ENCODE results near the gene SNAPC4.

Gene SNAPC4

DNA sequence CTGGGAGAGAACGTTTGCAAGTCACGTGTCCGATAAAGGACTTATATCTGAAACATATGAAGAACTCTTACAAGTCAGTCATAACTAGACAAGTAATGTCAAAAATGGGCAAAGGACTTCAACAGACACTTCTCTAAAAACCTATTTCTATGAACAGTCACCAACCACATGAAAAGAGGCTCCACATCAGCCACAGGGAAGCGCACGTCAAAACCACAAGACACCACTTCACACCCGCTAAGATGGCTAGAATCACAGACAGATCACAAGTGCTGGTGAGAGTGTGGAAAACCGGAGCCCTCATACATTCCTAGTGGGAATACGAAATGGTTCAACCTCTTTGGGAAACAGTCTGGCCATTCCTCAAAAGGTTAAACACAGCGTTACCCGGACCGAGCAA is 15.0 kb downstream of the SNAPC4 start:
- no peak for DNase-seq

DNA sequence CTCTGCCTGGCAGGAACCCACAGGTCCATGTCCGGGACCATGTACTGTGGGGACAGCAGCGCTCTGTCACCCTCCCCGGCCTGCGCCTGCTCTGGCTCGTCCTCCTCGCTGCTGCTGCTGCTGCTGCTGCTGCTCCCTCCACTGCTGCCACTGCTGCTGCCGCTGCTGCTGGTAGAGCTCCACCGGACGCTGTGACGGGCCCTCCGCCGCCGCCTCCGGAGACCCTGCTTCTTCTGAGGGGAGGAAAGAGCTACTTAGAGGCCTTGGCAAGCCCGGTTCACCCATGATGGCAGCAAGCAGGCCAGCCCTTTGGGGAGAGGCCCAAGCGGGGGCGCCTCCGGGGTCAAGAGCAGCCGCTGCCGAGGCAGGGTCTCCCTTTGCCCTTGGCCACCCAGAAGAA is 16.5 kb downstream of the SNAPC4 start:
- DNase-seq: no peak

DNA sequence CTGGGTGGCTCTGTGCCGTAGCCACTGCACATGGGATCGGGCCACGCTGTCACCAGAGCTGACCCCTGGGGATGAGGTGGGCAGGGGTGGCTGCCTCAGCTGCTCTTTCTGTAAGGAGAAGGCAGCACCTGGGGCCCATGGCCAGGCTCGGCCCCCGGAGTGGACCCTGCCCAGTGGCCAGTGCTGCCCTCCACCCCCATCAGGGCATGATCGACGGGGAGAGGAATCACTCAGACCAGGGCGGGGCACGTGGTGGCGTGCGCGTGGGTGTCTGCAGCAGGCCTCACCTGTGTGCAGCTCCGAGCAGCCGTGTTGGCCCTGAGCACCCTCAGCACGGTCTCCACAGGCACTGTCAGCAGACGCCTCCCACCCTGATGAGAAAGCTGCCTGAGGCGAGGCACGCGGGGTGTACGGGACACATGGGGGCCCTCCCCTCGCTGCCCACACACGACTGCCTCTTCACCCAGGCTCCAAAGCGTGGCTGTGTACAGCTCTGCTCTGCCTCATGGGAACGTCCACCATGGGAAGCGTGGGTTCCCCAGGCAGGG is 17.9 kb downstream of the SNAPC4 start:
- DNase-seq: no peak

DNA sequence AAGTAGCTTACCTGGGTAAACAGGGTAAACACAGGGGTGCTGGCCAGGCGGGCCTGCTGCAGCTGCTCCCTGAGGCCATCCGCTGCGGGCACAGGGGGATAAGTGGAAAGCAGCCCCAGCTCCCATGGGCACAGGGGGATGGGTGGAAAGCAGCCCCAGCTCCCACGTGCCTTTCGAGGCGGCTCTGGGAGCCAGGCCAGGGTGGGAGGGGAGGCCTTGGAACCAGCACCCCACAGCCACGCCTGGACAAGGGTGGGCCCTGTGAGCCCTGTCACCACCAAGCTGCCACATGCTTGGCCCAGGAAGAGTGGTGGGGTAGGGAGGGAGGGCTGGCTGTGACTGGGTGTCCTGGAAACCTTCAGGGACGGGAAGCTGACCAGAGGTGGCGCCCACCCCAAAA is 18.7 kb downstream of the SNAPC4 start:
- DNase-seq: no peak

DNA sequence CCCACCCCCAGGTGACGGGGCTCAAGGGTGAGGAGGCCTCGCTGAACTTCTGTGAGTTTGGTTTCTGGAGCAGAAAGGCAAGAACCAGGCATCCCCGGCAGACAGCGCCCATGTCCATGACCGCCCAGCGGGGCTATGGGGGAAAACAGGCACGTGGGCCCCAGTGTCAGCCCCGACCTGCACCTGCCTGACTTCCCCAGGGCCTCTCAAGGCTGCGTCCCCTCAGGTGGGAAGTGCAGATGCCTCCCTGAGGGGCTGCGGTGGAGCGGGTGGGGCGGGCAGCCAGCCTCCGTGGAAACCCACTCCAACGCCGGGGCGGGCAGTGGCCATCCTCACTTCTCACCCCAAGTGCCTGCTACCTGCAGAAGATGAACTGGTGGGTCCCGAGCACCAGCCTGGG is 19.6 kb downstream of the SNAPC4 start:
- no peak for DNase-seq

DNA sequence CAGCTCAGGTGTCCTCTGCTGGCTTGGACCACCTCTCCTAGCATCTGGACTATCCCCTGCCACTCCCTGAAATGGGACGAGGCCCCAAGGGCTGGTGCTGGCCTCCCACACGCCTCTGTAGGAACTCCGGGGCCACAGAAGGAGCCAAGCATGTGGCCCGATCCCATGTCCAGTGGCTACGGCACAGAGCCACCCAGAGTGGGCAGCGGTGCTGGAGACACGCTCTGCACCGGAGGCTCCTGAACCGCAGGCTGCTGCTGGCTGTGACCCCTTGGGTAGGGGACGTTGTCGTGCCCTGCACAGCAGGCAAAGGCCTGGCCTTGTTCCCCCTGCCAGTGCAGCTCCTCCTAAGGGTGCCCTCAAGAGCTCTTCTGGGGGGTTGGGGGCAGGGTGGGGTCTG is 20.1 kb downstream of the SNAPC4 start:
- DNase-seq: no peak

DNA sequence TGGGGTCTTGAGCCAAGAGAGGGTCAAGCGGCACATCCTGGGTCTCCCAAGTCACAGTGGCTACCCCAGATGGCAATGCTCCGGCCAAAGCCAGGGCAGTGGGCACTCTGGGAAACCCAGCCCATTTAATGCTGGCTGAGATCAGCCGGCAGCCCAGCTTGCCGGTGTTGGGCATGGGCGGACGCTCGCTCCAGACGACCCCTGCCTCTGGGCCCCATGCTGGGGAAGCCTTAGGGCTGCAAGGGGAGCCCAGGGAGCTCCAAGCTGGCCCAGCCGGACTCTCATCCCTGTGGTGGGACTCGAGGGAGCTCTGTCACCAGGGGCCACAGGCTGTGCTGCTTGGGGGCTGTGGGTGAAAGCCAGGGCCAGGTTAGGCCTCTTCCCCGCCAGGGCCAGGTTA is 20.6 kb downstream of the SNAPC4 start:
- DNase-seq: no peak

DNA sequence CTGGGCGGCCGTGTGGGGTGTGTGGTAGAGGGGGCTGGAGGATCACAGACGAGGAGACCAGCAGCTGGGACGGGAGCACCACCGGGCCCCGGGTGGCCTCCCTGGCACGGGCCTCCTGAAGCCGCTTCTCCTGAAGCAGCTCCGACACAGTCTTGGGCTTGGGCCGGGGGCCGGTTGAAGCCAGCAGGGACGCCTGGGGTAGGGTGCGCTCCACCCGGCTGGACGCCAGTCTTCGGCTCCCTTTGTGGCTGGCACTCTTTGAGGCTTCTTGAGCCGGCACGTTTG is 21.0 kb downstream of the SNAPC4 start:
- DNase-seq: no peak

DNA sequence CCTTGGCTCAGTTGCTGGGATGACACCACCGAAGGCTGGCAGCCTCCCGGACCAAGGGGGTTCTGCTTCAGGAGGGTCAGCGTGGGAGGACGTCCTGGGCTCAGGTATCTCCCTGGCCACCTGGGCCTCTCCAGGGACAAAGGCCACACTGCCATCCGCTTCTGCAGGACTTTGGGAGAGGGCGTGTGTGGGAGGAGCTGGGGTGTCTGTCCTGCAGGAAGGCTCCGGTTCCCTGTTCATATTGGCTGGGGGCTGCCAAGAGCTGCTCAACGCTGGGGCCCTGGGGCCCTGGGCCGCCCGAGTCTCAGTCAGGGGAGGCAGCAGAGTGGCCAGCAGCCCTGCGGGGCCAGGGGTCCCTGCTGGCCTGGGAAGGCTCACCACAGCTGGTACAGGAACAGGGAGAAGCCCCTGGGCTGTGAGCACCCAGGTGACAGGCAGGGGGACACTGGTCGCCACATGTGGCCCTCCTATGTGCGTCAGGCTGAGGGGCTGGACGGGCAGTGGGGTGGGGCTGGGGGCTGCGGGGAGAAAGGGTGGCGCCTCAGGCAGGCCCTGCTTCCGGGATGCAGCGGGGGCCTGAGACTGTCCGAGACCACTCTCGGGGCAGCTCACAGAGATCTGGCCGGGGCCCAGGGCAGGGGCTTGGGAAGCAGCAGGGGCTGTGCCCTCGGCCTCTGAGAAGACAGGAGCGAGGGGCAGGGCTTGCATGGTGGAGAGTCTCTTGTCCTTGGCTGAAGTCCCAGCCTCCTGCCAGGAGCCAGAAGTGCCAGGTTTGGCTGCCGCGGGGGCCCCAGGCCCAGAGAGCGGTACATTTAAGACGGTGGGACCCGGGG is 21.6 kb downstream of the SNAPC4 start:
- DNase-seq: no peak

DNA sequence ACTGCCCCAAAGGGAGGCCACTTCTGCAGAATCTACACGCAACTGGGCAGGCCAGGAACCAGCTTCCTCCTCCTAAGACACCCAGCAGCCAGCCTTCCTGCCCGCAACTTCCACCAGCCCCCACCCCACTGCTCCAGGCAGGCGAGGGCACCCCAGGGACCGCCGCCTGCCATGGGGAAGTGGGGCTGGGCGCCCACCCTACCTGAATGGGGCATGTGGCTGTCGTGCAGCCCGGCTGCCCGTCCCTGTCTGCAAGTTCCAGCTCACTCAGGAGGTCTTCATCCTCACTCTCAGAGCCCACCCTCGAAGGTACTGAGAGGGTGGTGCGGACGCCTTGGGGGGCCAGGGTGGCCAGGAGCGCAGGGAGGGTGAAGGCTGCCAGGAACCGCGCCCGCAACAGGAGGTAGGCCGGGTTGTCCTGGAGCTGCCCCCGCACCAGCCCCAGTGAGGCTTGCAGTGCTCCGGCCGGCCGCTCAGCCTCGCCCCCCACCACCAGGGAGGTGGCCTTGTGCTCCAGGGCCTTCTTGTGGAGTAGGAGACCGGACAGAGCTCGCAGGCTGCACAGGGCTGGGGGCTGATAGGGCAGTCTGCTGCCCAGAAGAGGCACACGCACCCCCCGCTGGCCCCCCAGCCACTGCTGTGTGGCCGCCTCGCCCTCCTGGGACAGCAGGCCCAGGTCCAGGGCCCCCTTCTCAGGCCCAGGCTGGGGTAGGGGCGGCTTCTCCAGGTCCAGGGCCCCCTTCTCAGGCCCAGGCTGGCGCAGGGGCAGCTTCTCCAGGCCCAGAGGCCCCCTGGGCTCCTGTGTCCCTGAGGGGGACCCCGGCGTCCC is 22.4 kb downstream of the SNAPC4 start:
- DNase-seq: no peak

DNA sequence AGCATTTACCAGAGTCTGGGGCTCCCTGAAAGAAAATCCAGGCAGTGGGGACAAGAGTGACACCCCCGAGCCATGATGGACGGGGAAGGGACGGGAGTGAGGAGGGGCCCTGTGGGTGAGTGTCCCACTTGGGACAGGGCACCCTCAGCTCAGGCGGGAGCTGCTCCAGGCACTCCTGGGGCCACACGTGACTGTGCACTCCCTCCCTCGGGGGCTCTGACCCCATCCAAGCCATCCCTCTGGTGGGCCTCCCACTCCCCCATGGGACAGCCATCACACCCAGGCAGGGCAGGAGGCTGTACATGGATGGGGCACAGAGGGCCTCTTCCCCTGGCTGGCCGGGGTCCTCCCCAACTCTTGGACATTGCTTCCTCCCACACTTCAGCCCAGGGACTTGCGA is 23.5 kb downstream of the SNAPC4 start:
- DNase-seq: no peak

DNA sequence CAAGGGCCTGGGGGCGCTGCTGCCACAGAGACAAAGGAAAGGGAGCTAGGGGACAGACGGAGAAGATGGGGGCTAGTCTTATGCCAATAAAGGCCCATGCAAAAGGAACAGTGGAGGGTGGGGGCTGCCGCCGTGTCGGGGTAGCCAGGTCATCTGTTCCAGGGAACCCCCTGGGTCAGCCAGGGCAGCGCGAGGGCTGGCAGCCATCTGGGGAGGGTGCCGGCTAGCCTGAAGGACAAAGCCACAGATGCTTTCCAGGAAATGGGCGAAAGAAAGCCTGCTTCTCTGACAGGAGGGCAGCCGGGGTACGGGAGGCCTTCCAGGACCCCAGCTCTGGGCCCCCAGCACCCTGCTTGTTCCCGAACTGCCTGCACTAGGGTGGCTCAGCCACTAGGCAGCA is 24.9 kb downstream of the SNAPC4 start:
- no peak for DNase-seq

DNA sequence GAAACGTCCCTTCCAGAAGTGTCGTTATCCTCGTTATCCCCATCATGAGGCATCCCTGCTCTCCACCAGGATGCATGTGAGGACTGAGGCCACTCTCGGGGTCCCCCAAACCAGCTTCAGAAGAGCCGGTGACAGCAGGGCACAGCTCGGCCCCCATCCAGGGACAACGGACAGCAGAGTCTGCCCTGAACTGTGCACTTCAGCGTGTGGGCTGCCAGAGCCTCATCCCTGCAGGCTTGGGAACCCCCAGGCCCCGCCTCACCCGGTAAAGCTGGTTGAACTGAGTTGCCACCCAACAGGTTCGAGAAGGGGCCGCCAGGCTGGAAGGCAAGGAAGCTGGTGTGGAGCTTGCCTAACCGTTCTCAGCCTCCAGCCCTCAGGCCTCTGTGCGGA is 25.8 kb downstream of the SNAPC4 start:
- no peak for DNase-seq

DNA sequence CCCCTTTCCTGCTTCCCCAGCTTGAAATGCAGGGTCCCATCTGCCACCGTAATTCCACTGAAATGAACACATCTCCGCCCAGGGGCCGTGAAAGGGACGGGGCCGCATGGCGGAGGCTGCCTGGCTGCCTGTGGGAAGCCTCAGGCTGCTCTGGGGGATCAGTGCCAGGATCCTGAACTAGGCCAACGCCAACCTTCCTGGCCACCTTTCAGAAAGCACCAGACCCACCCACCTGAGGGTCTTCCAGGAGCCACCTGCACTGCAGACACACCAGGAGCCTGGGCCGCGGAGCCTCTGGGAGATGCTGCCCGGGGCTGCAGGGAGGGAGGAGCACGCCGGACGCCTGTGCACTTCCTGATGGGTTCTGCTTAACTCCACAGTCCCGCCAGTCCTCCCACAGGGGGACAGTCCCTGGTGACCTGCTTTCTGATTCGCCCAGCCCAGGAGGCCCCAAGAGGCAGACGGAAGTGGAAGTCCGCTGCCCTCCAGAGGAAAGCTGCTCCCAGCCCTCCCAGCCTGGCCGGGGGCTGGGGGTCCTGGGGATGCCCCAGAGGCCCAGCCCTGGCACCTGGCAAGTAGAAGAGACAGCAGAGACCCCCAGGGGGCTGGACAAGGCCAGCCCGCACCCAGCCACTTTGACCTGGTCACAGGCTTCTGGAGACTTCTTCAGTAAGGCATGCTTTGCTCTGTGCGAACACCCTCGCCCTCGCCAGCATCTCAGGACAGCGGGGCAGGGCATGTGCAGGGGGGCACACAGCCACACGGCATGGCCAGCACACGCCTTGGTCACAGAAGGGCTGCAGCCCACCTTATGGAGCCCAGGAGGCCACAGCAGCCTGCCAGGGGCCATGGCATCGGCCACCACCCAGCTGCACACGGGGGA is 26.4 kb downstream of the SNAPC4 start, which contains the start of gene CARD9:
Gene CARD9, minus strand, starts transcription at position 370 of the 883 bp plus-strand sequence. CDS start 1,591 bp downstream, outside the sequence.
- DNase-seq: no peak

DNA sequence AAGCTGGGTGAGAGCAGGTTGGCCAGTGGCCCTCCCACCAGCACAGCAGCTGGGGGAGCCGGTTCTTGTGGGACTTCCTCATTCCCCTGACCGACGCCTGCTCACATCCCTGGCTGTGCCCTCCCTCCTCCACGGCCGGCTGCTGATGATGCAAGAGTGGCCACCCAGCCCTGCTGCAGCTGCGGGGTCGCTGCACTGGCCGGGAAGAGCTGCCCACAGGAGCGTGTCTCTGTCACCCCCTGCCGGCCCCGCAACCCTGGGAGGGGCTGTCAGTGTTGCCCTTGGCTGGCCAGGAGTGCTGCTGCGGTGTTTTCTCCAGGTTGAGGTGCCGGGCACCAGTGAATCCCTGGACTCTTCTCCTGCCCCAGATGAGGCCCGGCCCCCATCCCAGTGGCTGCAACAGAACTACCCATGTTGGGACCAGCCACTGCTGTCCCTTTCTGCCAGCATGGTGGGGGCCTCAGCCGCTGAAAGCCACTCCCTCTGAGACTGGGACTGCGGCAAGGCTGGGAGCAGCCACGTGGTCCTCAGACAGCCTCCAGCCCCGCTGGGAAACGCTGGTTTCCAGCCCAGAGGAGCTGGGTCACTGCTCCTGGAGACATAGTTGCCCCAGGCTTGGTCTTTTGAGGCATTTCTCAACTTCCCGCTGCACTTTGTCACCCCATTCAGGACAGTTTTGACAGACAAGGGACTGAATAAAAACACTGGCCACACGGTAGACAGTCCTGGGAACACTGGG is 27.2 kb downstream of the SNAPC4 start:
- DNase-seq: no peak

DNA sequence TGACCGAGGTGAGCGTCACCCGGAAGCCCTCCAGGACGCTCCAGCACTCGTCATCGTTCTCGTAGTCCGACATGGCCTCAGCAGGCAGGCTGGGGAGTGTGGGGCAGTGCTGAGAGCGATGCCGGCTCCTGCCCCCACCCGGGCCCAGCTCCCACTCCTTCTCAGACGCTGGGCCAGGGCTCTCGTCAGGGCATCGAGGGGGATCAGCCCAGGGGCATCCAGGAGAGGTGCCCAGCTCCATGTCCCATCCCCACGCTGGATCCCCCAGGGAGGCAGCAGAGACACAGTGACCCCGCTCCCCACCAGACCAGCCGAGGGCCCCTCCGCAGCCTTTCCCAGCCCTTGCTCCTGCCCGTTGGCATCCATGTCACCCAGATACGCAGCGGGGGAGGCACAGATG is 28.0 kb downstream of the SNAPC4 start:
- no peak for DNase-seq

DNA sequence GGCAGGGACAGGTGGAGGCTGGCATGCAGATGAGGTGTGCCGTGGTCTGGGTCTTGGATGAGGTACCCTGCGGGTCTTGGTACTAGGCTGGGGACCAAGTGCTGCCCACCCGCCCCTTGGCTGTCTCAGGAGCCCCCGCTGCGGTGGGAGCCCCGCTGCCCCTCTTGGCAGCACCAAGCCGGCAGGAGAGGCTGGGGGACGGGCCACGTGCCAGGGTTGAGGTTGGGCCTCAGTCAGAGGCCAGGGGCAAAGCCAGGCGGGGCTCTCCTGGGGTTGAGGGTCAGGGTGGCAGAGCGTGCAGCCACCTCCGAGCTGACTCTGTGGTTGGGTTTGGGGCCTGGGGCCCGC is 28.5 kb downstream of the SNAPC4 start:
- DNase-seq: no peak

DNA sequence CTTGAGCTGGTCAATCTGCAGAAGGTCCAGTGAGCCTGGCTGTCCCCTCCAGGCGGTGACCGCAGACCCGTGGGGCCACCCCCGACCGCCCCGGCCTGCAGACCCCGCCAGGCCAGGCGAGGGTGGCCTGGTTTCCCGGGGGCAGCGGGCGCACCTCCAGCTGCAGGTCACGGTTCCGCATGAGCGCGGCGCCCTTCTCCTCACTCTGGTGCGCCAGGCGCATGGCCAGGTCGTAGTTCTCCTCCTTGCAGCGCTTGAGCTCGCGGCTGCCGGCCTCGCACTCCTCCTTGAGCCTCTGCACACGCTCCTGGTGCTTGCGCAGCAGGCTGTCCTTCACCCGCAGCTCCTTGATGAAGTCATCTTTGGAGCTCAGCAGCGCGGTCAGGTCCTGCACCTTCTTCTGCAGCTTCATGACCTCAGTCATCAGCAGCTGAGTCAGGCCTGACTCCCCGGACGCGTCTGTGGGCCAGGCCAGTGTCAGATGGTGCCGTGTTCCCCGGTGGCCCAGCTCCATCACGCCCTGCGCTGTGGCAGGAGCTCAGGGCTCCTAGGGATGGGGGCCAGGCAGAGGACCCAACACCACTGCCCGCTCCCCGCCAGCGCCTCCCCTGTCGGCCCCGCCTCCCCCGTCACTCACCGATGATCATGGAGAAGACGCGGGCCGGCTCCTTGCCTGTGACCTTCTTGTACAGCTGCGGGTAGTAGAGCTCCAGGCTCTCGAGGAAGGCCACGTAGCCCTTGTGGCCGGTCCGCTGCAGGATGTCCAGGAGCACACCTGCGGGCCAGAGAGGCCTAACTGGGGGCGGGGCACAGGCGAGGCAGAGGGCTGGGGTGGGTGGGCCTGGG is 29.1 kb downstream of the SNAPC4 start:
- DNase-seq: no peak

DNA sequence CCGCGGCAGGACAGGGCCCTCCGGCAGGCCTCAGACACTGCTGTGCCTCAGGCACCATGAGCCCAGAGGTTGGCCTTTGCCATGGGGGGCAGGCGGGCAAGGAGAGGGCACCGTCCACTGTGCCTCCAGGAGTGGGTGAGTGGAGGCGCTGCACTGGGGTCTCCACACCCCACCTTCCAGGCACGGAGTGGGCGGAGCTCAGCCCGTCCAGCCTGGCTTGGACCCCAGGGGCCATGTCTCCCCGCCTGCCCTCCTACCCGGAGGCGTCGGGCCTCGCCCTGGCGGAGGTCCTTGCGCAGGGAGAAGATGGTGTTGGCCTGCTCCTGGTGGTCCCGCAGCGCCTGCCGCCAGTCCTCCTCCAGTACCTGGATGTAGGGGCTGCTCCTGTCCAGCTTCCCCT is 29.9 kb downstream of the SNAPC4 start:
- no peak for DNase-seq

DNA sequence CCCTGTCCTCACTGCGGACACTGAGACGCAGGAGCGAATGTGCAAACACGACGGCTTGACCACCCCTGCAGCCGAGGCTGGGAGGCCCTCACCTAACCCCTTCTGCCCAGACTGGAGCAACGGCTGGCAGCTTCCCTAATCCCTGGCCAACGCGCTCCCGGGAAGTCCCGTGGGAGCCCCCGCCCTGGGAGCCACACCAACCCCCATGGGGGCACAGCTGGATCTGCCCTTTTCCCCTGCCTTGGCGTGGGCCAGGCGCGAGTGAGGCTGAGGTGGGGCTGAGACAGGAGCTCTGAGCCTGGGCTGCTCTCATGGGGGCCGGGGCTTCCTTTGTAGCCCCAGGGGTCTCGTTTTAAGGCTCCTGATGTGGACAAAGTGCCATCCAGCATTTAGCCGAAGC is 31.8 kb downstream of the SNAPC4 start:
- DNase-seq: no peak
